ENCODE measurements around the gene DAZAP1. TPM values are rescaled to one million over a fixed set of nuclear protein-coding genes. Genes with fewer than 3 reads are reported as not detected.

DAZAP1 gene
- polyA plus RNA-seq, 5 donors = 86.4 to 104 (median 87.9) TPM

- DNase-seq = no peak
Measured at GRCh38 chr19:1422943-1423342, 15.6 kb downstream of the DAZAP1 start.

GRCh38 chr19:1423436-1424191 lies 16.2 kb downstream of the DAZAP1 start:
- no peak for DNase-seq

GRCh38 chr19:1424192-1424955 lies 17.0 kb downstream of the DAZAP1 start:
- no peak for DNase-seq

- no peak for DNase-seq
Measured at GRCh38 chr19:1425102-1425837, 17.9 kb downstream of the DAZAP1 start.

- DNase-seq = no peak
Measured at GRCh38 chr19:1425902-1426301, 18.5 kb downstream of the DAZAP1 start.

- DNase-seq = no peak
Measured at GRCh38 chr19:1426736-1427135, 19.4 kb downstream of the DAZAP1 start.

- DNase-seq = no peak
Measured at GRCh38 chr19:1427221-1427920, 20.0 kb downstream of the DAZAP1 start.

- DNase-seq = no peak
Measured at GRCh38 chr19:1428738-1429391, 21.5 kb downstream of the DAZAP1 start.

GRCh38 chr19:1429750-1430149 lies 22.4 kb downstream of the DAZAP1 start:
- DNase-seq = no peak

GRCh38 chr19:1430246-1430645 lies 22.9 kb downstream of the DAZAP1 start:
- no peak for DNase-seq

- DNase-seq = no peak
Measured at GRCh38 chr19:1431759-1432506, 24.5 kb downstream of the DAZAP1 start.

GRCh38 chr19:1432507-1432887 lies 25.1 kb downstream of the DAZAP1 start:
- DNase-seq = no peak

- no peak for DNase-seq
Measured at GRCh38 chr19:1433119-1434039, 26.0 kb downstream of the DAZAP1 start.

- DNase-seq = no peak
Measured at GRCh38 chr19:1434040-1434366, 26.6 kb downstream of the DAZAP1 start.

- DNase-seq = no peak
Measured at GRCh38 chr19:1434577-1435060, 27.2 kb downstream of the DAZAP1 start.

- DNase-seq = no peak
Measured at GRCh38 chr19:1435378-1435989, 28.1 kb downstream of the DAZAP1 start.

GRCh38 chr19:1437609-1438008 lies 30.2 kb downstream of the DAZAP1 start:
- DNase-seq = no peak

GRCh38 chr19:1438035-1438932 lies 30.9 kb downstream of the DAZAP1 start, which contains the start of gene RPS15:
RPS15 (plus strand) TSS chr19:1438396; CDS start chr19:1438426, 30 bp downstream.
- peak; percentile 97 to 98 for DNase-seq

All from right lung (tissue), 5 donors.